ENCODE measurements around the gene RAB3C. TPM values are rescaled to one million over a fixed set of nuclear protein-coding genes. Genes with fewer than 3 reads are reported as not detected.

The RAB3C gene
- total RNA-seq, 2 experiments from 2014 or later: not detected

DNA sequence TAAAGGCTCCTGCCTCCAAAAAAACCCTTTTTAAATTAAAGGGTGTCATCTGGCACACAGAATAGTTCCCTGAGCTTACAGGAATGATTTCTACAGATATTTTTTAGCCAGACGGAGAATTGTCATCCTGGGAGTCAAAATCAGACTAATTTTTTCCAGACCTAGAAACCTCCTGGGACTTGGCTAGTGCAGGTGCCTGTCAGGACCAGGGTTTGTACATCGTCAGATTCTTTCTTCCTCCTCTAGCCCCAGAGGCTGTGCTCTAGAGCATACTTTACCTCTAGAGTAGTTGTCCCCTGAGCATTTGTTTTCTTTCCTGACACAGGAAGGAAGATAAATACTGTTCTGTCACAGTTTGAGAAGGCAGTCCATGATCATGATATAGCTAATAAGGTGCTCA is 52.5 kb downstream of the RAB3C start:
- H3K27me3 Mint-ChIP-seq: peaks cover 4% of the 10 kb centered on the region
- no peak for DNase-seq
- H3K4me3 Mint-ChIP-seq: no peak overlapping the region
- no peaks in the 10 kb centered on the region for H3K36me3 Mint-ChIP-seq
- H3K4me1 Mint-ChIP-seq: no peaks in the 10 kb centered on the region
- no peaks in the 10 kb centered on the region for H3K9me3 Mint-ChIP-seq
- H3K27ac Mint-ChIP-seq: no peak overlapping the region

DNA sequence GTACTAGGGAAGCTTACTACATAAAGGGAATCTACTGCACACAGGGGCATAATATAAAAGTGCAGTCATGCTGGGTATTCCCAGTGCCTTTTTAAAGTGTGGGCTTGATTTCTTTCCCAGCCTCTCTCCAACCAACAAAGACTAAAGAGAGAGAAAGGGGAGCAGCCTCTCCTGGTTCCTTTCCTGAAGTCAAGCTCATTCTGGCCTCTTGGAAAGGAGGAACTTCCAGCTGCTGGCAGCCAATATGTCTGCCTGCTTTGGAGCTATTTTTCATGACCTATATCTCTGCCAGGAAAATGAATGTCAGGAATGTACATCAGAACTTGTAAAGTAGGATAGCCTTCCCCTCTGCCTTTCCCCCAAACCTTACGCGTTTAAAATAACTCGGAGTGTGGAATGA is 57.1 kb downstream of the RAB3C start:
- DNase-seq: no peak
- H3K36me3 Mint-ChIP-seq: no peaks in the 10 kb centered on the region
- H3K9me3 Mint-ChIP-seq: no peaks in the 10 kb centered on the region
- no peaks in the 10 kb centered on the region for H3K4me1 Mint-ChIP-seq
- H3K27me3 Mint-ChIP-seq: no peaks in the 10 kb centered on the region
- no peak overlapping the region for H3K4me3 Mint-ChIP-seq
- H3K27ac Mint-ChIP-seq: no peak overlapping the region

DNA sequence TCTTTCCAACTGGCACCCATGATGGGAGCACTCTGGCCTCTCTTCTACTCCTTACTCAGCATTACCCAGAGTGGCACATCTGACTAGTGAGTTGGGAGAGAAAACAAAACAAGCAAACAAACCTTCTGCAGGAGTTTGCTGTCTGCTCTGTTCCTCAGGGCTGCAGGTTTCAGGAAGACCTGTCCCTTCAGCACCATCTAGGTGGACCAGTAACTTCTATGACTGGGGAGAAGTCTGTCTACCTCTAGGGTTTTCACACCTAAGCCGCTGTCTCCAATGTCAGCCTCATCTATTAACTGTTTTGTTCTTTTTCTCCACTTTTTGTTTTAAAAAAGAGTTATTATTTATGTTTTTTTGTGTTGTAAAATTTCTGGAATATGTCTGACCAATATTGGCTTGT is 58.7 kb downstream of the RAB3C start:
- no peak for DNase-seq
- Mint-ChIP-seq H3K4me1 (no peaks in the 10 kb centered on the region), H3K36me3 (no peaks in the 10 kb centered on the region), H3K27me3 (no peaks in the 10 kb centered on the region), H3K9me3 (no peaks in the 10 kb centered on the region), H3K27ac (no peak overlapping the region), H3K4me3 (no peak overlapping the region)

DNA sequence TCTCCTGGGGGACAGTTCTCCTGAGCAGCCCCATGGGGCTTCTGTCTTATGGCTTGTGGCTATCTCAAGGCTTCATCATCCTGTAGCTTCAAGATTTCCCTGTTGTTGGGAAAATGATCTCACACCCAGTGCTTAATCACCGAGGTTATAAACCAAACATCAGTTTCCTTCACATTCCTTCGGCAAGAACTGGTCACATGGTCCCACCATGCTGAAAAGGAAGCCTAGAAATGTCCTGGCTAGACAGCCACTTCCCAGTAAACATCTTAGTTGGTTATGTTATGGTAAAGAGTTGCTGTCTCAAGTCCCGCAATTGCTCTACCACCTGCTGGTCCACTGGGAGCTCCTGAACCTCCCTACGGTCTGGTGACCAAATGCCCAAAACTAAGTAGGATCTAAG is 66.0 kb downstream of the RAB3C start:
- no peaks in the 10 kb centered on the region for H3K36me3 Mint-ChIP-seq
- no peak overlapping the region for H3K27ac Mint-ChIP-seq
- no peaks in the 10 kb centered on the region for H3K9me3 Mint-ChIP-seq
- no peaks in the 10 kb centered on the region for H3K27me3 Mint-ChIP-seq
- H3K4me3 Mint-ChIP-seq: no peak overlapping the region
- H3K4me1 Mint-ChIP-seq: no peaks in the 10 kb centered on the region
- no peak for DNase-seq

DNA sequence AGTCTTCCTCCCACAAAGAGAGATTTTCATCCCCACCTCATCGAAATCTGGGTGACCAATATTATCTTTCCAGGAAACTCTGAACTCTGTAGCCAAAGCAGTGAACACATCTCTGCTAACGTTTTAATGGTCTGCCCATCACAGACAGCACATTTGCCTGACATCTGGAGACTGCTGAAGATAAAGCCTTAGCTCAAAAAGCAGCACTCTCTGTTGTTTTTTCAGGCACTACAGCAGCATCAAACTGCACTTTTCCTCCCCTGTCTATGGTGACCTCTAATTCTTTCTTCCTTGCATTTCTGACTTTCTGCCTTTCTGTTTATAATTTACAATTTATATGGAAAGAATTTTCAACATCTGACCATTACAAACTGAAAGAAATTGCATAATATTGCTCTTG is 66.8 kb downstream of the RAB3C start:
- no peak overlapping the region for H3K27ac Mint-ChIP-seq

DNA sequence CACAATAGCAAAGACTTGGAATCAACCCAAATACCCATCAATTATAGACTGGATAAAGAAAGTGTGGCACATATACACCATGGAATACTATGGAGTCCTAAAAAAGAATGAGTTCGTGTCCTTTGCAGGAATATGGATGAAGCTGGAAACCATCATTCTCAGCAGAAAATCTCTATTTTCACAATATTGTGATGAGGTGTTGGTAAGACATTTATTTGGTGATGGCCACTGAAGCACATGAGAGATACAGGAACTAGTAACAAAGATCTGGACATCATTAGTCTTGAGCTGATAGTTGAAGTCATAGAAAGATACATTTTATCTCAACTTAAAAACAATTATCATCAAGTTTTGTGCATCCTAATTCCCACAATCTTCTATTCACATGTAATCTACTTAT is 70.6 kb downstream of the RAB3C start:
- no peaks in the 10 kb centered on the region for H3K4me1 Mint-ChIP-seq
- H3K27me3 Mint-ChIP-seq: no peaks in the 10 kb centered on the region
- H3K36me3 Mint-ChIP-seq: no peaks in the 10 kb centered on the region
- H3K27ac Mint-ChIP-seq: no peak overlapping the region
- no peak overlapping the region for H3K4me3 Mint-ChIP-seq
- no peak for DNase-seq
- no peaks in the 10 kb centered on the region for H3K9me3 Mint-ChIP-seq

More for the DNA sequence above, 66.8 kb downstream of the RAB3C start:
- Mint-ChIP-seq H3K4me3 (no peak overlapping the region), H3K9me3 (no peaks in the 10 kb centered on the region), H3K36me3 (no peaks in the 10 kb centered on the region), H3K27me3 (no peaks in the 10 kb centered on the region), H3K4me1 (no peaks in the 10 kb centered on the region)
- no peak for DNase-seq

DNA sequence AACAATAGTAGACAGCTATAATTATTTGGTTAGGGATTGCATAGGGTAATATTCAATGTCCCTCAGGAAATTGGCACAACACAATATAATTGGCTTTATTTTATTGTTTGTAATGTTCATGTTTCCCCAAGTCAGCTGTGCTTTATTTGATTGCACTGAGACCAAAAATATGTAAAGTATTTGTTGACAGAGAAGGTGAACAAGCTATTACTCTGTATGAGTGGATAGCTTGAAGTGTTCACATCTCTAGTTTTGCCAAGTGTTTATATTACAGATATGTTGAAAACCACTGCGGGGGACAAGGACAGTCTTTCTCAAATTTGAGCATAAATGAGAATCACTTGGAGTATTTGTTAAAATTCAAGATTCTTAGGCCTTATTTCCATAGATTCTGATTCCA is 83.3 kb downstream of the RAB3C start:
- no peak overlapping the region for H3K4me3 Mint-ChIP-seq
- H3K27ac Mint-ChIP-seq: no peak overlapping the region
- H3K36me3 Mint-ChIP-seq: no peaks in the 10 kb centered on the region
- no peaks in the 10 kb centered on the region for H3K27me3 Mint-ChIP-seq
- H3K9me3 Mint-ChIP-seq: no peaks in the 10 kb centered on the region
- H3K4me1 Mint-ChIP-seq: no peaks in the 10 kb centered on the region
- DNase-seq: no peak

DNA sequence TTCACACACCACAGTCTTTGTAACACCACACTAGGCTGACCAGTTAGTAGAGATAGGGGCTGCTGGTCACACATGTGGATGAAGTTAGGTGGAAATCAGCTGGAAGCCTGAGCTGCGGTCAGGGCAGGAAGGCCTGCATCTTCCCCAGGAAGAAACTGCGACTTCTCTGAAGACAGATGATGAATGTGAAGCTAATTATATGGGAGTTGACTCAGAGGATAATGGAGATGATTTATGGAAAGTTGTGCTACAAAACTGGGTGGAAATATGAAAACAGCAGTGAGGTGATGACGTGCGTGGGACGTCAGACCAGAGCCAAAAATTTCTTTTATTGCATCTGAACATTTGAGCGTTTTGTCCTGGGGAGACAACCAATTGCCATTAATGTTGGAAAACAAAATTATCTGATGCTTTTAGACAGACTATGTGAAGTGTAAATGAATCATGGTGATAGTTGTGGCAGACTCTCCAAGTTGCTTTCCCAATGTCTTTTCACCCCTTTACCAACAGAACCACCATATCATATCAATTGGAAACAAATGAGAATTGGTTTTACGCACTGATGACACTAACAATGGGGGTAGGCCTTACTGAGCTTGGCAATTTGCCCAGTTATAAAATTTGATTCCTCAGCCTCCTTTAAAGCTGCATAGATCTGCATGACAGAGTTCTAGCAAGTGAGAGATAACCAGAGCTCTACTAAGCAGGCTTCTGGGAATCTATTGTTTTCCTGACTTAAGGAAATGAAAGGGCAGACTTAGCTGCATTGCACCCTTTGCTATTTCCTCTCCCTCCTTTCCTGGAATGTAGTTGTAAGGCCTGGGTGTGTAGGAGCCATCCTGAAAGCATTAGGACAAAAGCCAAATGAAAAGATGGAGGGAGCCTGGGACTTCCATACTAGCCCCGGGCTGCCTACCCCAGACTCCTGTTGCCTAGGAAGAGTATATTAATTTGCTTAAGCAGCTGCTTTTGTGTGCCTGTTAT is 84.0 kb downstream of the RAB3C start:
- DNase-seq: no peak
- Mint-ChIP-seq H3K27me3 (no peaks in the 10 kb centered on the region), H3K4me1 (no peaks in the 10 kb centered on the region), H3K4me3 (no peak overlapping the region), H3K36me3 (no peaks in the 10 kb centered on the region), H3K9me3 (no peaks in the 10 kb centered on the region), H3K27ac (no peak overlapping the region)

DNA sequence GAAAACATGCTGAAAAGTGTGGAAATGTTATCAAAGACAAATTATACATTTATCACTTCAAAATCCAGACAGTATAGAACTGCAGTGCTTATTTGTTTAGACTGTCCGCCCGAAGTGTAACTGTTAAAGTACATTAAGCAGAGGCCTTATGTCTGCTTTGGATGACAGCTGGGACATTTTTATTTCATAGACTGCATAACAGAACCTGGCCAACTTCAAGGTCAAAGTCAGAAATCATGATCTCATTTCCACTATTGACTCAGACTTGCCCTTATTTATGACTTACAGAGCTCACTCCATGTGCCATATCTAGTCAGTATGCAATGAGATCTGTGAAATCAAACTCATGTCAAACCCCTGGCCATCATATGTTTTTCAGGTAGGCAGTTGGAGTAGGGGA is 87.7 kb downstream of the RAB3C start:
- DNase-seq: no peak
- Mint-ChIP-seq H3K9me3 (no peaks in the 10 kb centered on the region), H3K27me3 (no peaks in the 10 kb centered on the region), H3K36me3 (no peaks in the 10 kb centered on the region), H3K27ac (no peak overlapping the region), H3K4me1 (no peaks in the 10 kb centered on the region), H3K4me3 (no peak overlapping the region)

DNA sequence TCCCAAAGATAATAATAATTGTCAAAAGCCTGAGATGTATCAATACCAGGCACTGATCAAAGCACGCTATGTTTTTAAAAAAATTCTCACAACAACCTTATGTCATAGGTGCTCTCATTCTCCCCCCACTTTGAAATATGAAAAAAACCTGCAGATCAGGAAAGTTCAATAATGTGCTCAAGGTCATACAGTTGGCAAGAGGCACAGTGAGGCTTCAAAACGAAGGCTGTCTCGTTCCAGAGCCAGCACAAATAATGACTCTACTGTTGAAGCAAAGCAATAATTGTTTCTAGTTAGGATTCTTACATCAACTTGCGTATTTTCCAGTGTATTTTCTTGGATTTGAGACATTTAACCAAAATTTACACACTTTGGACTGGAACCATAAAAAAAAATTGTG is 88.3 kb downstream of the RAB3C start:
- no peak for DNase-seq
- Mint-ChIP-seq H3K36me3 (no peaks in the 10 kb centered on the region), H3K27me3 (no peaks in the 10 kb centered on the region), H3K27ac (no peak overlapping the region), H3K9me3 (no peaks in the 10 kb centered on the region), H3K4me3 (no peak overlapping the region), H3K4me1 (no peaks in the 10 kb centered on the region)

DNA sequence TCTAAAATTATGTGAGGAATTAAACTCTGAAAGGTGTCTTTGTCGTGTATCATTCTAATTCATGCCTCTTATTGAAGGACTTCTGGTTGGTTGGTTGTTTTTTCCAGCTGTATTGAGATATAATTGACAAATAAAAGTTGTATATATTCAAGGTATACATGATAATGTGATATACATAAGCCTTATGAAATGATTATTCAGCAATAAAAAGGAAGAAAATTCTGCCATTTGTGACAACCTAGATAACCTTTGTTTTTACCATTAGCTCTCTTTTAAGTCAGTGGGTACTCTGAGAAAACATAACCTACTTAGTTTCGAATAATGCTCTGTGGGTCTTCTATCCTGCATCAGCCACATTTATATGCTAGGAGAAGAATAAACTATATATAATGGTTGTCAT is 89.6 kb downstream of the RAB3C start:
- H3K4me1 Mint-ChIP-seq: no peaks in the 10 kb centered on the region
- H3K27ac Mint-ChIP-seq: no peak overlapping the region
- no peaks in the 10 kb centered on the region for H3K36me3 Mint-ChIP-seq
- no peak for DNase-seq
- no peaks in the 10 kb centered on the region for H3K27me3 Mint-ChIP-seq
- no peak overlapping the region for H3K4me3 Mint-ChIP-seq
- H3K9me3 Mint-ChIP-seq: no peaks in the 10 kb centered on the region

DNA sequence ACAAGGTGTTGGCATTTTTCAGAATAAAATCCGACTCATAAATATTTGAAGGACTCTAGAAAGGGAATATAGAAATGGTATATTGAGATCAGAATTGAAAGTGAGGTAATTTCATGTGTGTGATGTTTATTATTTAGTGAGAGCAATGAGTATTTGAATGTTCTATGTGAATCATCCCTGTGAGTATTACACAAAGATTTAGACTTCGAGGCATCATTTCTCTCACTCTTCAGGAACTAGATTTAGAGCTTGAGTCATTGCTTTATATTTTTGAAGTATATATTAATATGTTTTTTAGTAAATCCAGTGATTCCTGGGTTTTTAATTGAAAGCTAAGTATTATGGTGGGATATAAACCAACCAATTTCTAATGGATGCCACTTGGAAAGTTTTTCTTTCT is 91.2 kb downstream of the RAB3C start:
- H3K9me3 Mint-ChIP-seq: no peaks in the 10 kb centered on the region
- H3K4me1 Mint-ChIP-seq: no peaks in the 10 kb centered on the region
- no peaks in the 10 kb centered on the region for H3K36me3 Mint-ChIP-seq
- H3K27me3 Mint-ChIP-seq: no peaks in the 10 kb centered on the region
- no peak overlapping the region for H3K4me3 Mint-ChIP-seq
- no peak for DNase-seq
- no peak overlapping the region for H3K27ac Mint-ChIP-seq

DNA sequence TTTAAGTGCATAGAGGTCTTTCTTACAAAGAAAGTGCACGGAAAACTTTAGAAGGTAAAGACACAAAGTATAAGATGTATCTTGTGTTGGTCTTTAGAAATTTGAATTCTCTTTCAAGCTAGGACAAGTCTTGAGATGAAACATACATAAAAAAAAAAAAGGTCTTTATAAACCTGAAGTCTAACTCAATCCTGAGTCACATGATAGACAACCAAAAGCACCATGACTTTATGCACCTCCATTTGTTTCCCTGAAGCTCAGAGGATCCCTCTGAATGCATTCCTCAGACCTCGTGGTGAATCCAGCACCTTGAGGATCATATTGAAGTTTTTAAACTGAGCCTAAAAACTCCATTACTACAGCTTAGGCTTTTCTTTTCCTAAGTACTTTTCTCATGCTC is 91.8 kb downstream of the RAB3C start:
- Mint-ChIP-seq H3K9me3 (no peaks in the 10 kb centered on the region), H3K36me3 (no peaks in the 10 kb centered on the region), H3K4me3 (no peak overlapping the region), H3K27ac (no peak overlapping the region), H3K27me3 (no peaks in the 10 kb centered on the region), H3K4me1 (no peaks in the 10 kb centered on the region)
- DNase-seq: no peak

DNA sequence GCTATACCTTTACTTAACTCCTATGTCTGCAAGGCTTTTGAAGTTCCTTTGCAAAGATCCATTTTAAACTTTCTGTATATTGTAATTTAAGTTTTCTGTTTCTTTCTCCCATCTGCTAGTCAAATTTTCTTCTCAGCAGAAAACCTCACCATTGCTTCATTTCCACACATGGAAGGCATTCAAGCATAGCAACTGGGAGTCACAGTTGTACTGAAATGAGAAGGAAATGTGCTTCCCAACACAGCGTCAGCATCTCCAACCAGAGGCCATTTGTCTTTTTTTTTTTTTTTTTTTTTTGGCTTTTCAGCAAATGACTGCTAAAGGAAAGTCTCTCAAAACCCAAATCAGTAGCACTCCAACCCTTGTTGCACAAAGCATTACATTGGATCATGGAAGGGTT is 92.5 kb downstream of the RAB3C start:
- H3K9me3 Mint-ChIP-seq: no peaks in the 10 kb centered on the region
- no peaks in the 10 kb centered on the region for H3K27me3 Mint-ChIP-seq
- H3K4me1 Mint-ChIP-seq: no peaks in the 10 kb centered on the region
- no peak overlapping the region for H3K27ac Mint-ChIP-seq
- no peak for DNase-seq
- H3K36me3 Mint-ChIP-seq: no peaks in the 10 kb centered on the region
- H3K4me3 Mint-ChIP-seq: no peak overlapping the region

DNA sequence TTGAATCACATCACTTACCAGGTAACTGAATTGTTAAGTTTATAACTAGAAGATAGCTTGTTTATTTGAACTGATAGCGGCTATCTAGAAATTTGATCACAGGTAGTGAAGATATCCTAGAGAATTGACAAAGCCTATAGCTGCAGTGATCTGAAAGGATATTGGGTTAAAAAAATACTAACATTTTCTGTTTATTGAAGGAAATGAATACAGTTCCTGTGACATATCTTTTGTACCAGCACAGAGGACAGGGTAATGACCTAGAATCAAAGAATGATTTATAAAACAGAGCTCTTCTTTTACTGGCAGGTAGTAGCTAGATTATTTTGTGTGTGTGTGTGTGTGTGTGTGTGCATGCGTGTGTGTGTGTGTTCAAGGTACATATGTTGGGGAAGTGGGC is 94.8 kb downstream of the RAB3C start:
- H3K9me3 Mint-ChIP-seq: no peaks in the 10 kb centered on the region

DNA sequence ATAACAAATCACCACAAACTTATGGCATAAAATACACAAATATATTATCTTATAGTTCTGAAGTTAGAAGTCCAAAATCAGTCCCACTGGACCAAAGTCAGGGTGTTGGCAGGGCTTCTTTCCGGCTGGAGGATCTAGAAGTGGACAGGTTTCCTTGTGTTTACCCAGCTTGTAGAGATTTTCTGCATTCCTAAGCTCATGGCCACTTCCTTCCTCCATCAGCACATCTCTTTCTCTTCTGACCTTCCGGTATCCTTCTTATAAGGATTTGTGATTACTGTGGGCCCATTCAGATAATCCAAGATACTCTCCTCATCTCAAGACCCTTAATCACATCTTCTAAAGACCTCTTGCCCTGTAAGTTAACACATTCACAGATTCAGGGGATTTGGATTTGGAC is 97.6 kb downstream of the RAB3C start:
- H3K27ac Mint-ChIP-seq: no peak overlapping the region

More for the DNA sequence above, 94.8 kb downstream of the RAB3C start:
- Mint-ChIP-seq H3K36me3 (no peaks in the 10 kb centered on the region), H3K27me3 (no peaks in the 10 kb centered on the region), H3K4me1 (no peaks in the 10 kb centered on the region), H3K27ac (no peak overlapping the region), H3K4me3 (no peak overlapping the region)
- no peak for DNase-seq

More for the DNA sequence above, 97.6 kb downstream of the RAB3C start:
- Mint-ChIP-seq H3K4me3 (no peak overlapping the region), H3K4me1 (no peaks in the 10 kb centered on the region), H3K36me3 (no peaks in the 10 kb centered on the region), H3K9me3 (no peaks in the 10 kb centered on the region), H3K27me3 (no peaks in the 10 kb centered on the region)
- DNase-seq: no peak
